Nasal cavity respiratory epithelium epithelial cell of viscerocranial mucosa (primary cell): ENCODE measurements around the gene OR2M4. TPM values are rescaled to one million over a fixed set of nuclear protein-coding genes. Genes with fewer than 3 reads are reported as not detected.

Source experiments
- total RNA-seq: library from RNA; depleted of rRNA; stranded (reverse); fragments of >200 nt; gene quantifications from 2 replicates; pipeline ENCODE4 v1.2.3, GENCODE V29; 2014

OR2M4 gene, protein sequence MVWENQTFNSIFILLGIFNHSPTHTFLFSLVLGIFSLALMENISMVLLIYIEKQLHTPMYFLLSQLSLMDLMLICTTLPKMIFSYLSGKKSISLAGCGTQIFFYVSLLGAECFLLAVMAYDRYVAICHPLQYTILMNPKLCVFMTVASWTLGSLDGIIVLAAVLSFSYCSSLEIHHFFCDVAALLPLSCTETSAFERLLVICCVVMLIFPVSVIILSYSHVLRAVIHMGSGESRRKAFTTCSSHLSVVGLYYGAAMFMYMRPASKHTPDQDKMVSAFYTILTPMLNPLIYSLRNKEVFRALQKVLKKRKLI
- not detected in 2 replicates for total RNA-seq

DNA sequence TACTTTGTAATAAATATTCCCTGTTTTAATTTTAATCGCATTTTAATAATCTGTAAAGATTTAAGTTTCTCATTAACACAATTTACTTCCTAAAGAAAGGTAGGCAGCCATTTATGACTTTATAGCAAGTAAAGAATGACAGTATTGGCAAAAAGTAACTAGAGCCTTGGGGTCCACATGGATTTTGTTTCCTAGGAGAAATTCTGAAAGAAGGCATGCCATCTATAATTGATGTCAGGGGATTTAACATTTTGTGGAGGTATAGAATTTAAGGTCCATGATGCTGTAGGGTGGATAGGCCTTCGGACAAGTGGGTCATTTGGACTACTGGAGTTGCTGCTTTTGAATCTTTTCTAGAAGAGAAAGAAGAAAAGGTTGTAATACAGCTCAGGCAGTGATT is at the start of gene OR2M4:
Gene OR2M4, plus strand, starts transcription at position 301 of the 400 bp plus-strand sequence. CDS start 7,512 bp downstream, outside the sequence.

DNA sequence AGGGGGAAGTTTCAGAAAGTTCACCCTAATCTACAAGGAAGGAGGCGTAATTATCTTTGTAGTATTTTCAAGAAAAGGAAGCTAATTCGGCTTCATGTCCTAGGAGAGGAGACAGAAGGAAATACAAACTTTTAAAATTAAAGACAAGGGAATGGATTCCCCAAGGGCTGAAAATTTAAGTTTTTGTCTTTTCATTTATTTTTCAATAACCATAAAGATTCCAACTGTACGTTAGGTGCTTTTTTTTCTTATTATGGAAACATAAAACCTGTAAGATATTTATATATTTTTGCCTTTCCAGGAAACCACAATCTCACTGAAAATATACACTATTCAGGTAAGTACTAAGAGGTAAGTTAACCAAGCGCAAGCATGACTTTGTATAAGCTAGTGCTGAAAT is 34.3 kb upstream of the OR2M4 start, which contains the start of gene OR2M3:
Gene OR2M3, plus strand, starts transcription at position 301 of the 400 bp plus-strand sequence. CDS start 5,803 bp downstream, outside the sequence.

DNA sequence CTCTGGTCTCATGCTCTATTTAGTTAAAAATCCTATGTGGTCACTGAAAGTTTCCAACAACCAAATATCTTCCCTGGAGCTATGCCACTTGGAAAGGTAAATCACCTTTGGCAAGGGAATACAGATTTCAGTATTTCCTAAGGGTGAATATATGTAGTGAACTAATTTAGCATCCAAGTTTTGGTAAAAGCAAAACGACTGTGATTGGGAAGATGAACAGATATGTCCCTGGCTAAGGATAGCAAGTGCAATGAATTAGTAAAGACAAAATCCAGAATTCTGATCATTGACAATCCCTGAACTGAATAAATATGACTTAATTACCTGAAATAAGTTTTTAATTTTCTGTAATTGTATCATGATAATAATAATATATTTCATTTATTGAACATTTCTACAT is 46.7 kb downstream of the OR2M4 start, which contains the start of gene OR2T33:
Gene OR2T33, minus strand, starts transcription at position 101 of the 400 bp plus-strand sequence. CDS start 4,162 bp downstream, outside the sequence.

Other genes starting within 250 kb of the OR2M4 start
- not detected in 2 replicates for gene OR2L5, start 217.8 kb upstream of the OR2M4 start, total RNA-seq
- not detected in 2 replicates for gene OR2L2, start 201.3 kb upstream of the OR2M4 start, total RNA-seq
- gene OR2L3, start 184.6 kb upstream of the OR2M4 start, total RNA-seq = not detected in 2 replicates
- gene OR2L13, start 136.2 kb upstream of the OR2M4 start, total RNA-seq = not detected in 2 replicates
- not detected in 2 replicates for gene OR2M5, start 86.3 kb upstream of the OR2M4 start, total RNA-seq
- gene OR2M2, start 56.6 kb upstream of the OR2M4 start, total RNA-seq = not detected in 2 replicates
- gene OR2M3, start 34.2 kb upstream of the OR2M4 start, total RNA-seq = not detected in 2 replicates
- not detected in 2 replicates for gene OR2T33, start 46.6 kb downstream of the OR2M4 start, total RNA-seq
- gene OR2T12, start 72.0 kb downstream of the OR2M4 start, total RNA-seq = not detected in 2 replicates
- gene OR2M7, start 93.2 kb downstream of the OR2M4 start, total RNA-seq = not detected in 2 replicates
- gene OR14C36, start 117.4 kb downstream of the OR2M4 start, total RNA-seq = not detected in 2 replicates
- gene OR2T4, start 130.2 kb downstream of the OR2M4 start, total RNA-seq = not detected in 2 replicates
- not detected in 2 replicates for gene OR2T6, start 144.3 kb downstream of the OR2M4 start, total RNA-seq
- gene OR2T1, start 171.6 kb downstream of the OR2M4 start, total RNA-seq = not detected in 2 replicates
- not detected in 2 replicates for gene OR2T2, start 214.2 kb downstream of the OR2M4 start, total RNA-seq
- gene OR2T3, start 241.9 kb downstream of the OR2M4 start, total RNA-seq = not detected in 2 replicates